Breast epithelium (tissue), 3 donors: Measurements from ENCODE around the gene DNAJC9.

Experiments used
- POLR2A ChIP-seq: fragments of 450-650 bp; IDR thresholded peaks from one replicate; pipeline ENCODE4 v1.6.1; 2016; ENCODE audit warnings: antibody characterized with exemption, mild to moderate bottlenecking, moderate library complexity
- POLR2AphosphoS5 ChIP-seq, 3 donors: sonication (generic); formaldehyde crosslinking; IDR thresholded peaks; one replicate each; pipeline ENCODE4 v1.6.1; 2017; ENCODE audit warnings: antibody characterized with exemption in 3 of 3
- TF ChIP-seq, protein P1 (sequence below), 3 donors: fragments of 450-650 bp; IDR thresholded peaks; one replicate each; pipeline ENCODE4 v1.5.1; 2016 to 2017; ENCODE audit warnings: antibody characterized with exemption in 3 of 3, mild to moderate bottlenecking in 3 of 3, moderate library complexity in 3 of 3

- no peak for TF ChIP-seq POLR2AphosphoS5 (IDR thresholded peaks at IDR 0.05)
- TF ChIP-seq, protein P1, sequence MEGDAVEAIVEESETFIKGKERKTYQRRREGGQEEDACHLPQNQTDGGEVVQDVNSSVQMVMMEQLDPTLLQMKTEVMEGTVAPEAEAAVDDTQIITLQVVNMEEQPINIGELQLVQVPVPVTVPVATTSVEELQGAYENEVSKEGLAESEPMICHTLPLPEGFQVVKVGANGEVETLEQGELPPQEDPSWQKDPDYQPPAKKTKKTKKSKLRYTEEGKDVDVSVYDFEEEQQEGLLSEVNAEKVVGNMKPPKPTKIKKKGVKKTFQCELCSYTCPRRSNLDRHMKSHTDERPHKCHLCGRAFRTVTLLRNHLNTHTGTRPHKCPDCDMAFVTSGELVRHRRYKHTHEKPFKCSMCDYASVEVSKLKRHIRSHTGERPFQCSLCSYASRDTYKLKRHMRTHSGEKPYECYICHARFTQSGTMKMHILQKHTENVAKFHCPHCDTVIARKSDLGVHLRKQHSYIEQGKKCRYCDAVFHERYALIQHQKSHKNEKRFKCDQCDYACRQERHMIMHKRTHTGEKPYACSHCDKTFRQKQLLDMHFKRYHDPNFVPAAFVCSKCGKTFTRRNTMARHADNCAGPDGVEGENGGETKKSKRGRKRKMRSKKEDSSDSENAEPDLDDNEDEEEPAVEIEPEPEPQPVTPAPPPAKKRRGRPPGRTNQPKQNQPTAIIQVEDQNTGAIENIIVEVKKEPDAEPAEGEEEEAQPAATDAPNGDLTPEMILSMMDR (IDR thresholded peaks at IDR 0.05), result no peak
- TF ChIP-seq POLR2A, result no peak
Observed at GRCh38 chr10:73239908-73240307, 7.1 kb downstream of the DNAJC9 start.
